Measurements from ENCODE around the gene DUSP10.

The DUSP10 gene

GRCh38 chr1:221741703-221742554 lies at the start of gene DUSP10:
TSS of gene DUSP10 (minus strand) at chr1:221742089. CDS start at chr1:221739744, 2,345 bp downstream.
- peak; percentile 98 for DNase-seq

- no peak for DNase-seq
Observed at GRCh38 chr1:221788466-221788865, 46.6 kb upstream of the DUSP10 start.

- no peak for DNase-seq
Observed at GRCh38 chr1:221786647-221787046, 44.8 kb upstream of the DUSP10 start.

GRCh38 chr1:221783936-221784335 lies 42.0 kb upstream of the DUSP10 start:
- no peak for DNase-seq

GRCh38 chr1:221783437-221783836 lies 41.5 kb upstream of the DUSP10 start:
- DNase-seq, result no peak

- no peak for DNase-seq
Observed at GRCh38 chr1:221782970-221783369, 41.1 kb upstream of the DUSP10 start.

GRCh38 chr1:221782477-221782876 lies 40.6 kb upstream of the DUSP10 start:
- no peak for DNase-seq

GRCh38 chr1:221781102-221781755 lies 39.3 kb upstream of the DUSP10 start:
- DNase-seq, result no peak

GRCh38 chr1:221780175-221780574 lies 38.3 kb upstream of the DUSP10 start:
- no peak for DNase-seq

GRCh38 chr1:221779771-221780170 lies 37.9 kb upstream of the DUSP10 start:
- no peak for DNase-seq

- DNase-seq, result peak; percentile 23
Observed at GRCh38 chr1:221778535-221779142, 36.8 kb upstream of the DUSP10 start.

- no peak for DNase-seq
Observed at GRCh38 chr1:221778125-221778524, 36.2 kb upstream of the DUSP10 start.

- DNase-seq, result peak; percentile 54
Observed at GRCh38 chr1:221777431-221778072, 35.7 kb upstream of the DUSP10 start.

- no peak for DNase-seq
Observed at GRCh38 chr1:221776495-221777301, 34.8 kb upstream of the DUSP10 start.

GRCh38 chr1:221775206-221775605 lies 33.3 kb upstream of the DUSP10 start:
- DNase-seq, result no peak

GRCh38 chr1:221774054-221774842 lies 32.4 kb upstream of the DUSP10 start:
- DNase-seq, result no peak

- DNase-seq, result no peak
Observed at GRCh38 chr1:221773383-221773782, 31.5 kb upstream of the DUSP10 start.

GRCh38 chr1:221772117-221772516 lies 30.2 kb upstream of the DUSP10 start:
- DNase-seq, result no peak

GRCh38 chr1:221768444-221769066 lies 26.7 kb upstream of the DUSP10 start:
- no peak for DNase-seq

GRCh38 chr1:221766210-221766609 lies 24.3 kb upstream of the DUSP10 start:
- DNase-seq, result no peak

- DNase-seq, result no peak
Observed at GRCh38 chr1:221765527-221765926, 23.6 kb upstream of the DUSP10 start.

All from NK-92 treated with Interleukin-12 subunit alpha and Interleukin-12 subunit beta, amount 100 ng/mL, for 24 hours (cell line).